NT2/D1 (cell line): Measurements from ENCODE around the gene GSE1.

ENCODE experiments used
- SUZ12 ChIP-seq: IDR thresholded peaks from 2 replicates; pipeline ENCODE4 v1.6.1; 2011; ENCODE audit not compliant: insufficient read length, insufficient read depth; ENCODE audit errors: extremely low read depth
- ZNF274 ChIP-seq: IDR thresholded peaks from 2 replicates; pipeline ENCODE4 v1.6.1; 2011; ENCODE audit warnings: mild to moderate bottlenecking, low read depth, low read length

GRCh38 chr16:85659336-85659735, 46.2 kb downstream of the GSE1 start:
- TF ChIP-seq ZNF274 (no peak), SUZ12 (no peak)
